ENCODE results near the gene PARD3B.

- TF ChIP-seq EZH2 (IDR thresholded peaks at IDR 0.05; ENCODE audit: borderline replicate concordance, low read depth, low read length, severe bottlenecking) (no peak), CTCF (IDR thresholded peaks at IDR 0.05; ENCODE audit: borderline replicate concordance, extremely low read depth, low read length, poor library complexity, severe bottlenecking) (no peak)
Measured at GRCh38 chr2:205527801-205528200, 982.5 kb downstream of the PARD3B start.

Data from DND-41 (cell line).